ENCODE measurements around the gene LRP5.

The LRP5 gene

DNA sequence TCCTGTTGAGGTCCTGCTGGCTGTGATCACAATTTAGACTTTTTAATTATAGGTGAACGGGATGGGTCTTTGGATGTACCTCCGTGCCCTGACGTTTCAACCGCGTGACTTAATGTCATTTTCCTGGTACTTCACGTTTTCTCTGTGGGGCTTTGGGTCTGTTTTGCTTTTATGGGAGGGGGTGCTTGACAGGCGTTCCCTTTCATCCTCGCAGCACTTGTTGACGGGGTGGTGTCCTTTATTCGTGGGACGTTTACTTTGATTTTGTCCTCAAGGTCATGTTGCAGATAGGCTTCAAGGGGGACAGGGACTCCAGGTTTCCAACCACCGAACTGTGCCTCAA, 149.2 kb downstream of the LRP5 start:
- H3K4me3 ChIP-seq (ENCODE audit: low read depth, low read length), result peak overlapping the region; percentile 83
- POLR2A ChIA-PET, result no interaction called here
- no peak for DNase-seq (ENCODE audit: low read depth, low spot score)
- CTCF ChIA-PET, result interaction anchor here (1.0 kb wide), 1 partner anchor 182 kb away, joined by 3 read pairs; no protein-coding TSS in a partner anchor
- no peak for TF ChIP-seq CTCF (IDR thresholded peaks at IDR 0.05; ENCODE audit: insufficient read depth, low read length, missing control alignments)

GRCh38 chr11:68463714-68464113, 151.3 kb downstream of the LRP5 start:
- ChIA-PET POLR2A (no interaction called here), CTCF (no interaction called here)
- TF ChIP-seq CTCF (IDR thresholded peaks at IDR 0.05; ENCODE audit: insufficient read depth, low read length, missing control alignments), result no peak
- no peak overlapping the region for H3K4me3 ChIP-seq (ENCODE audit: low read depth, low read length)
- DNase-seq (ENCODE audit: low read depth, low spot score), result no peak

DNA sequence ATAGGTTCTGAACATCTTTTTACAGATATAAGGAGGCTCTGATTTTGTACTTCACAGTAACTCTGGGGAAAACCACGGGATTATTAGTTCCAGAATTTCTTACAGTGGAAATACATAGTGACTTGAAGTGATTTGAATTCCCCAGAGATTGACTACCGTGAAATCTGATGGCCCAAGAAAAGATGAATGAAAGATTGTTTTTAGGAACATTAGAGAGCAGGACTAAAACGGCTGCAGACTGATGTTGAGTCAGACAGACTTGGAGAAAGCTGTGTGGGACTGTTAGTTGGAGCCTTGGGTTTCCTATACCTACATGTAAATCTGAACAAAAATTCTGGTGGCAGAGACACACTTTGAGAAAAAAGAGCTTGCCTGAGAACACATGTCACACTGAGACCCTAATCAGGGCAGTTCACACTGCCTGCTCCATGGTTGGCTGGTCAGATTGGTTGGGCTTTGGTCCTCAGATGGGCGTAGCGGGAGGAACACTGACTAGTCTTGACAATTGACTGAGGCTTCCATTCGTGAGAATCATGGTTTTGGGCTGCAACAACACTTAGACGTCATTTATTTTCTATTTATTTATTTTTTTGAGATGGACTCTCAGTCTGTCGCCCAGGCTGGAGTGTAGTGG, 154.9 kb downstream of the LRP5 start:
- ChIA-PET POLR2A (no interaction called here), CTCF (interaction anchor here (1.0 kb wide), 1 partner anchor 12 kb away, joined by 4 read pairs; no protein-coding TSS in a partner anchor)
- no peak overlapping the region for H3K4me3 ChIP-seq (ENCODE audit: low read depth, low read length)
- no peak for TF ChIP-seq CTCF (IDR thresholded peaks at IDR 0.05; ENCODE audit: insufficient read depth, low read length, missing control alignments)
- DNase-seq (ENCODE audit: low read depth, low spot score), result no peak

DNA sequence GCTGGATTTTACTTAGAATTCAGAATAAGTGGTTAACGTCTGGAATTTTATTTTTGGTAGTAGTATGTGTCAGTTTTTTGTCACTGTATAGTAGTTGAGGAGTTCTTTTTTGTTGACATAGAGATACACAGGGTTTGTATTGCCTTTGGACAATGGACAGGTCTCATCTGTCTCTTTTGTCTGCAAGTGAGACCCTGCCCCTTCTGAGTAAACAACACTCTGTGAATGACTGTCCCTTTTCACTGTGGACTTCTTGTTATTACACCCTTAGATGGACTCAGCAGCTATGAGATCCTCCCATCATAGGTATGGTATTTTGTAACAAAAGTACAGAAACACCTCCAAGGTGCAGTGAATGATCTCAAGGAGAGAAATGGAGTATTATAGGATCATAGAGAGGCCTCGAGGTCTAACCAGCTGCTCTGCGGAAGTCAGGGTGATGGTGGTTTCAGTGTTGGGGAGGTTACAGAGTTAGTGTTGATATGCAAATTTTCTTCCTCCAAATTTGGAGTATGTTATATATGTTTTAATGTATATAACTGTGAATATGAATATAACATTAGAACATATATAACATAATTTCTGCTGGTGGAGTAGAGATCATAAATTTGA, 155.9 kb downstream of the LRP5 start:
- H3K4me3 ChIP-seq (ENCODE audit: low read depth, low read length), result no peak overlapping the region
- TF ChIP-seq CTCF (IDR thresholded peaks at IDR 0.05; ENCODE audit: insufficient read depth, low read length, missing control alignments), result no peak
- CTCF ChIA-PET, result interaction anchor here (1.0 to 1.1 kb wide), 2 partner anchors 11 to 36 kb away, joined by 3 to 4 read pairs; no protein-coding TSS in a partner anchor
- POLR2A ChIA-PET, result no interaction called here
- DNase-seq (ENCODE audit: low read depth, low spot score), result no peak

- POLR2A ChIA-PET, result no interaction called here
- CTCF ChIA-PET, result interaction anchor here (1.1 kb wide), 1 partner anchor 35 kb away, joined by 3 read pairs; no protein-coding TSS in a partner anchor
- TF ChIP-seq CTCF (IDR thresholded peaks at IDR 0.05; ENCODE audit: insufficient read depth, low read length, missing control alignments), result no peak
- no peak for DNase-seq (ENCODE audit: low read depth, low spot score)
- H3K4me3 ChIP-seq (ENCODE audit: low read depth, low read length), result no peak overlapping the region
Observed at GRCh38 chr11:68469122-68469521, 156.7 kb downstream of the LRP5 start.

- DNase-seq (ENCODE audit: low read depth, low spot score), result no peak
- no peak for TF ChIP-seq CTCF (IDR thresholded peaks at IDR 0.05; ENCODE audit: insufficient read depth, low read length, missing control alignments)
- ChIA-PET CTCF (no interaction called here), POLR2A (no interaction called here)
- no peak overlapping the region for H3K4me3 ChIP-seq (ENCODE audit: low read depth, low read length)
Observed at GRCh38 chr11:68469642-68470041, 157.3 kb downstream of the LRP5 start.
